Bronchial epithelial cell (primary cell): ENCODE measurements around the gene P3H2. TPM values are rescaled to one million over a fixed set of nuclear protein-coding genes. Genes with fewer than 3 reads are reported as not detected.

ENCODE experiments used
- DNase-seq: peaks from one replicate; pipeline ENCODE4 v3.0.0-alpha.2; 2010; ENCODE audit warnings: low read depth
- FAIRE-seq: peaks from 2 replicates; lab custom pipeline; 2011; peaks lifted over from hg19 to GRCh38; lab: Jason Lieb, UNC
- H3K27me3 ChIP-seq: 2 replicates; pipeline ENCODE4 v1.5.1; 2011; ENCODE audit warnings: low read length; ENCODE audit not compliant: control insufficient read depth, insufficient read depth
- H3K36me3 ChIP-seq: 2 replicates; pipeline ENCODE4 v1.5.1; 2011; ENCODE audit warnings: low read length; ENCODE audit not compliant: control insufficient read depth, insufficient read depth
- H3K4me3 ChIP-seq: 2 replicates; pipeline ENCODE4 v1.5.1; 2011; ENCODE audit warnings: mild to moderate bottlenecking, low read depth, low read length, control low read depth
- CTCF ChIP-seq: IDR thresholded peaks from 2 replicates; pipeline ENCODE4 v1.5.1; 2011; ENCODE audit warnings: mild to moderate bottlenecking, moderate library complexity, low read length, control low read depth, inconsistent platforms; ENCODE audit not compliant: insufficient read depth, severe bottlenecking
- total RNA-seq: library from RNA; depleted of rRNA; stranded (reverse); fragments of >200 nt; gene quantifications from 2 replicates; pipeline ENCODE4 v1.2.1, GENCODE V29; 2014

The P3H2 gene
- total RNA-seq, 1 donor from 2014 or later = 7.6 TPM

- H3K27me3 ChIP-seq = no peaks in the 10 kb centered on the region
- DNase-seq = peak; percentile 99
- H3K36me3 ChIP-seq = no peaks in the 10 kb centered on the region
- H3K4me3 ChIP-seq = no peak overlapping the region
- FAIRE-seq = no peak
- no peak for TF ChIP-seq CTCF
Measured at GRCh38 chr3:189909573-189909972, 211.1 kb downstream of the P3H2 start.

GRCh38 chr3:189909139-189909538 is 211.6 kb downstream of the P3H2 start:
- Histone ChIP-seq H3K27me3 (no peaks in the 10 kb centered on the region), H3K4me3 (no peak overlapping the region), H3K36me3 (no peaks in the 10 kb centered on the region)
- no peak for TF ChIP-seq CTCF
- DNase-seq = no peak
- no peak for FAIRE-seq

GRCh38 chr3:189908646-189909045 is 212.1 kb downstream of the P3H2 start:
- DNase-seq (peak; percentile 100), FAIRE-seq (no peak)
- no peak for TF ChIP-seq CTCF
- Histone ChIP-seq H3K36me3 (no peaks in the 10 kb centered on the region), H3K27me3 (no peaks in the 10 kb centered on the region), H3K4me3 (no peak overlapping the region)

GRCh38 chr3:189907803-189908202 is 212.9 kb downstream of the P3H2 start:
- Histone ChIP-seq H3K27me3 (no peaks in the 10 kb centered on the region), H3K36me3 (no peaks in the 10 kb centered on the region), H3K4me3 (no peak overlapping the region)
- FAIRE-seq (no peak), DNase-seq (no peak)
- TF ChIP-seq CTCF = no peak

Other genes starting within 250 kb of the P3H2 start
- gene CLDN1, start 201.5 kb upstream of the P3H2 start, total RNA-seq = 26.6 and 73.2 TPM in 2 replicates